Epidermal melanocyte (primary cell): Measurements from ENCODE around the gene NBR1.
"Not testable (repeated sequence)": the region's sequence is repeated elsewhere in the genome, so short reads cannot be mapped to it uniquely, and the experiment has no call there.

ENCODE experiments used
- DNase-seq: peaks from one replicate; pipeline ENCODE4 v3.0.0; 2011; ENCODE audit warnings: low spot score; ENCODE audit not compliant: insufficient read length

The NBR1 gene

GRCh38 chr17:43213545-43213944 is 42.5 kb downstream of the NBR1 start:
- DNase-seq, result no peak

- no peak for DNase-seq
These were observed 44.3 kb downstream of the NBR1 start for GRCh38 chr17:43215341-43215740.

GRCh38 chr17:43216369-43216761 is 45.4 kb downstream of the NBR1 start:
- DNase-seq, result no peak

- DNase-seq, result no peak
These were observed 46.0 kb downstream of the NBR1 start for GRCh38 chr17:43216762-43217613.

GRCh38 chr17:43217614-43218087 is 46.6 kb downstream of the NBR1 start:
- DNase-seq, result no peak

- no peak for DNase-seq
These were observed 48.0 kb downstream of the NBR1 start for GRCh38 chr17:43219001-43219400.

- DNase-seq, result no peak
These were observed 48.8 kb downstream of the NBR1 start for GRCh38 chr17:43219746-43220380.

- no peak for DNase-seq
These were observed 49.6 kb downstream of the NBR1 start for GRCh38 chr17:43220511-43221125.

GRCh38 chr17:43224146-43224705 is 53.2 kb downstream of the NBR1 start:
- DNase-seq, result no peak

GRCh38 chr17:43226393-43226792 is 55.4 kb downstream of the NBR1 start:
- no peak for DNase-seq

GRCh38 chr17:43228020-43228782 is 57.2 kb downstream of the NBR1 start, which contains the start of gene CCDC200:
CCDC200 (minus strand) TSS chr17:43228623; CDS start chr17:43228554, 69 bp downstream.
- DNase-seq, result not testable (repeated sequence)

GRCh38 chr17:43231205-43232020 is 60.4 kb downstream of the NBR1 start:
- not testable (repeated sequence) for DNase-seq

- not testable (repeated sequence) for DNase-seq
These were observed 61.1 kb downstream of the NBR1 start for GRCh38 chr17:43232021-43232699.

- DNase-seq, result not testable (repeated sequence)
These were observed 62.2 kb downstream of the NBR1 start for GRCh38 chr17:43233263-43233662.

GRCh38 chr17:43233877-43234276 is 62.9 kb downstream of the NBR1 start, which contains the start of gene RNU2-1:
RNU2-1 (minus strand) TSS chr17:43233977.
- not testable (repeated sequence) for DNase-seq

- not testable (repeated sequence) for DNase-seq
These were observed 68.6 kb downstream of the NBR1 start for GRCh38 chr17:43239597-43239996.

GRCh38 chr17:43240596-43241352 is 69.8 kb downstream of the NBR1 start:
- DNase-seq, result not testable (repeated sequence)

GRCh38 chr17:43246456-43246855 is 75.4 kb downstream of the NBR1 start:
- not testable (repeated sequence) for DNase-seq
